Hematopoietic multipotent progenitor cell treated with erythropoietin and hydrocortisone succinate and interleukin-3 and kit ligand, for 15 days (in vitro differentiated cells): ENCODE measurements around the gene IKZF2.

Experiments used
- DNase-seq: peaks from one replicate; pipeline ENCODE4 v3.0.0-alpha.2; 2015; ENCODE audit warnings: low spot score

IKZF2 gene

GRCh38 chr2:212997526-212998020, 153.8 kb downstream of the IKZF2 start:
- DNase-seq, result no peak

- no peak for DNase-seq
These were observed 155.5 kb downstream of the IKZF2 start for GRCh38 chr2:212995920-212996319.

- DNase-seq, result no peak
These were observed 156.4 kb downstream of the IKZF2 start for GRCh38 chr2:212994976-212995375.

- DNase-seq, result no peak
These were observed 160.3 kb downstream of the IKZF2 start for GRCh38 chr2:212991120-212991519.

- DNase-seq, result no peak
These were observed 160.7 kb downstream of the IKZF2 start for GRCh38 chr2:212990697-212991096.

- DNase-seq, result no peak
These were observed 163.9 kb downstream of the IKZF2 start for GRCh38 chr2:212987492-212987891.

GRCh38 chr2:212984129-212984528, 167.3 kb downstream of the IKZF2 start:
- DNase-seq, result no peak

- DNase-seq, result no peak
These were observed 171.6 kb downstream of the IKZF2 start for GRCh38 chr2:212979799-212980198.

GRCh38 chr2:212979046-212979612, 172.3 kb downstream of the IKZF2 start:
- DNase-seq, result no peak

- DNase-seq, result no peak
These were observed 174.3 kb downstream of the IKZF2 start for GRCh38 chr2:212977152-212977551.

- DNase-seq, result no peak
These were observed 176.1 kb downstream of the IKZF2 start for GRCh38 chr2:212975333-212975732.

GRCh38 chr2:212974692-212975091, 176.7 kb downstream of the IKZF2 start:
- DNase-seq, result no peak

- DNase-seq, result no peak
These were observed 178.1 kb downstream of the IKZF2 start for GRCh38 chr2:212973347-212973746.

- no peak for DNase-seq
These were observed 181.3 kb downstream of the IKZF2 start for GRCh38 chr2:212970132-212970531.

GRCh38 chr2:212968284-212969081, 182.9 kb downstream of the IKZF2 start:
- no peak for DNase-seq

GRCh38 chr2:212966884-212967283, 184.5 kb downstream of the IKZF2 start:
- no peak for DNase-seq

- DNase-seq, result no peak
These were observed 188.7 kb downstream of the IKZF2 start for GRCh38 chr2:212962691-212963090.

- no peak for DNase-seq
These were observed 190.2 kb downstream of the IKZF2 start for GRCh38 chr2:212961255-212961654.

- DNase-seq, result no peak
These were observed 191.1 kb downstream of the IKZF2 start for GRCh38 chr2:212960336-212960735.

GRCh38 chr2:212959471-212960117, 191.8 kb downstream of the IKZF2 start:
- no peak for DNase-seq

- no peak for DNase-seq
These were observed 192.6 kb downstream of the IKZF2 start for GRCh38 chr2:212958757-212959295.

- no peak for DNase-seq
These were observed 193.3 kb downstream of the IKZF2 start for GRCh38 chr2:212958133-212958532.

GRCh38 chr2:212957624-212958023, 193.8 kb downstream of the IKZF2 start:
- DNase-seq, result no peak
